H9 (cell line): Measurements from ENCODE around the gene C17orf113. TPM values are rescaled to one million over a fixed set of nuclear protein-coding genes. Genes with fewer than 3 reads are reported as not detected.

Source experiments
- DNase-seq: peaks from one replicate; pipeline ENCODE4 v3.0.0-alpha.2; 2017
- H2AFZ ChIP-seq: one replicate; pipeline ENCODE4 v1.6.1; 2013; ENCODE audit warnings: mild to moderate bottlenecking, low read length, control low read depth, moderate library complexity
- H2AK5ac ChIP-seq: 2 replicates; pipeline ENCODE4 v1.6.1; 2013; ENCODE audit warnings: low read length, control low read depth, mixed read lengths; ENCODE audit not compliant: insufficient read length
- H2BK120ac ChIP-seq: one replicate; pipeline ENCODE4 v1.6.1; 2013; ENCODE audit warnings: low read depth, mild to moderate bottlenecking, low read length, control low read depth, inconsistent platforms; ENCODE audit not compliant: poor library complexity, severe bottlenecking
- H2BK12ac ChIP-seq: 2 replicates; pipeline ENCODE4 v1.6.1; 2013; ENCODE audit warnings: low read length, control low read depth, mixed read lengths, low read depth; ENCODE audit not compliant: insufficient read length
- H2BK15ac ChIP-seq: 2 replicates; pipeline ENCODE4 v1.6.1; 2013; ENCODE audit warnings: low read depth, low read length, control low read depth
- H2BK20ac ChIP-seq: one replicate; pipeline ENCODE4 v1.6.1; 2013; ENCODE audit warnings: low read depth, mild to moderate bottlenecking, low read length, control low read depth, inconsistent platforms; ENCODE audit not compliant: poor library complexity, severe bottlenecking
- H2BK5ac ChIP-seq: 2 replicates; pipeline ENCODE4 v1.6.1; 2013; ENCODE audit warnings: low read length, control low read depth, mixed read lengths; ENCODE audit not compliant: insufficient read length
- H3K14ac ChIP-seq: 2 replicates; pipeline ENCODE4 v1.6.1; 2013; ENCODE audit warnings: low read length, control low read depth; ENCODE audit not compliant: insufficient read depth
- H3K18ac ChIP-seq: 2 replicates; pipeline ENCODE4 v1.6.1; 2013; ENCODE audit warnings: low read depth, mild to moderate bottlenecking, mixed read lengths, low read length, control low read depth; ENCODE audit not compliant: insufficient read length
- H3K23ac ChIP-seq: 2 replicates; pipeline ENCODE4 v1.6.1; 2013; ENCODE audit warnings: low read length, control low read depth, mixed read lengths, low read depth; ENCODE audit not compliant: insufficient read length
- H3K23me2 ChIP-seq: 2 replicates; pipeline ENCODE4 v1.6.1; 2013; ENCODE audit warnings: low read depth, mild to moderate bottlenecking, mixed read lengths, low read length, control low read depth; ENCODE audit not compliant: insufficient read length, poor library complexity, severe bottlenecking
- H3K27ac ChIP-seq: 2 replicates; pipeline ENCODE4 v1.5.1; 2013; ENCODE audit warnings: low read length, control low read depth, mixed read lengths, low read depth; ENCODE audit not compliant: insufficient read length
- H3K27me3 ChIP-seq: 2 replicates; pipeline ENCODE4 v1.6.1; 2013; ENCODE audit warnings: low read length, control low read depth, inconsistent platforms; ENCODE audit not compliant: insufficient read depth
- H3K4ac ChIP-seq: 2 replicates; pipeline ENCODE4 v1.6.1; 2013; ENCODE audit warnings: low read depth, mild to moderate bottlenecking, control low read depth, inconsistent platforms, low read length, moderate library complexity
- H3K4me1 ChIP-seq: 2 replicates; pipeline ENCODE4 v1.6.1; 2013; ENCODE audit warnings: low read length, control low read depth, inconsistent platforms; ENCODE audit not compliant: insufficient read depth
- H3K4me2 ChIP-seq: 2 replicates; pipeline ENCODE4 v1.6.1; 2013; ENCODE audit warnings: low read length, control low read depth, mixed read lengths; ENCODE audit not compliant: insufficient read length, insufficient read depth
- H3K56ac ChIP-seq: 2 replicates; pipeline ENCODE4 v1.6.1; 2013; ENCODE audit warnings: low read depth, mild to moderate bottlenecking, mixed read lengths, low read length, control low read depth; ENCODE audit not compliant: insufficient read length
- H3K79me1 ChIP-seq: 2 replicates; pipeline ENCODE4 v1.6.1; 2013; ENCODE audit warnings: low read depth, mild to moderate bottlenecking, moderate library complexity, low read length, control low read depth, inconsistent platforms; ENCODE audit not compliant: insufficient read depth, poor library complexity, severe bottlenecking
- H3K79me2 ChIP-seq: 2 replicates; pipeline ENCODE4 v1.6.1; 2013; ENCODE audit warnings: low read length, control low read depth, inconsistent platforms; ENCODE audit not compliant: insufficient read depth
- H3K9ac ChIP-seq: 2 replicates; pipeline ENCODE4 v1.6.1; 2013; ENCODE audit warnings: low read length, control low read depth, mixed read lengths; ENCODE audit not compliant: insufficient read length; ENCODE audit errors: extremely low read depth
- H3K9me3 ChIP-seq: one replicate; pipeline ENCODE4 v1.6.1; 2013; ENCODE audit warnings: low read depth, low read length, inconsistent platforms; ENCODE audit not compliant: control insufficient read depth
- H3T11ph ChIP-seq: one replicate; pipeline ENCODE4 v1.6.1; 2013; ENCODE audit warnings: mild to moderate bottlenecking, low read length, control low read depth, inconsistent platforms
- H4K20me1 ChIP-seq: one replicate; pipeline ENCODE4 v1.6.1; 2013; ENCODE audit not compliant: control insufficient read depth, insufficient read length, insufficient read depth
- H4K5ac ChIP-seq: 2 replicates; pipeline ENCODE4 v1.6.1; 2013; ENCODE audit warnings: low read depth, mild to moderate bottlenecking, mixed read lengths, low read length, control low read depth; ENCODE audit not compliant: insufficient read length
- H4K8ac ChIP-seq: replicated peaks from 2 replicates; pipeline ENCODE4 v1.6.1; 2013; ENCODE audit warnings: low read length, control low read depth, mixed read lengths, low read depth; ENCODE audit not compliant: insufficient read length
- H4K91ac ChIP-seq: 2 replicates; pipeline ENCODE4 v1.6.1; 2013; ENCODE audit warnings: low read depth, mild to moderate bottlenecking, moderate library complexity, mixed read lengths, low read length, control low read depth; ENCODE audit not compliant: insufficient read length
- H3K27ac Mint-ChIP-seq, 3 experiments: 2 replicates in 2 of 3; 3 replicates in 1 of 3; pipeline ENCODE4 v1.8.0; 2020 to 2021; ENCODE audit warnings: mixed read lengths in 3 of 3, mild to moderate bottlenecking in 1 of 3, moderate library complexity in 1 of 3
- H3K27me3 Mint-ChIP-seq: 2 replicates; pipeline ENCODE4 v1.8.0; 2021; ENCODE audit warnings: low read depth, mild to moderate bottlenecking, moderate library complexity, mixed read lengths
- H3K36me3 Mint-ChIP-seq, 3 experiments: 2 replicates in 2 of 3; 3 replicates in 1 of 3; pipeline ENCODE4 v1.8.0; 2020 to 2021; ENCODE audit warnings: low read depth in 3 of 3, mixed read lengths in 3 of 3; ENCODE audit not compliant: insufficient read depth in 1 of 3
- H3K4me1 Mint-ChIP-seq, 2 experiments: 2 replicates each; pipeline ENCODE4 v1.8.0; 2020; ENCODE audit warnings: mixed read lengths in 2 of 2
- H3K4me3 Mint-ChIP-seq, 2 experiments: 2 replicates in 1 of 2; 3 replicates in 1 of 2; pipeline ENCODE4 v1.8.0; 2020 to 2021; ENCODE audit warnings: mild to moderate bottlenecking in 2 of 2, mixed read lengths in 2 of 2, moderate library complexity in 1 of 2
- H3K9me3 Mint-ChIP-seq, 2 experiments: 2 replicates in 1 of 2; 3 replicates in 1 of 2; pipeline ENCODE4 v1.8.0; 2020; ENCODE audit warnings: mild to moderate bottlenecking in 2 of 2, mixed read lengths in 2 of 2, moderate library complexity in 1 of 2
- WGBS: extraction: QIAGEN DNeasy Blood & Tissue Kit; methylation state at CpG from one replicate; pipeline ENCODE4 v1.1.7; 2013; ENCODE audit warnings: missing lambda C conversion rate, low lambda C conversion rate, mixed read lengths; ENCODE audit not compliant: insufficient read length; ENCODE audit errors: extremely low coverage; 5-methylcytosine and 5-hydroxymethylcytosine counted together
- total RNA-seq: library from RNA; stranded (reverse); gene quantifications from 2 replicates; pipeline ENCODE4 v1.2.1, GENCODE V29; 2021
- TF ChIP-seq, protein P1 (sequence below): fragments of 200-600 bp; sonication (generic); conservative IDR thresholded peaks from 3 replicates; pipeline ENCODE4 v1.8.0; 2021; ENCODE audit warnings: antibody characterized with exemption, mild to moderate bottlenecking

C17orf113 gene
- total RNA-seq, 1 experiment from 2014 or later, result 1.0 TPM

DNA sequence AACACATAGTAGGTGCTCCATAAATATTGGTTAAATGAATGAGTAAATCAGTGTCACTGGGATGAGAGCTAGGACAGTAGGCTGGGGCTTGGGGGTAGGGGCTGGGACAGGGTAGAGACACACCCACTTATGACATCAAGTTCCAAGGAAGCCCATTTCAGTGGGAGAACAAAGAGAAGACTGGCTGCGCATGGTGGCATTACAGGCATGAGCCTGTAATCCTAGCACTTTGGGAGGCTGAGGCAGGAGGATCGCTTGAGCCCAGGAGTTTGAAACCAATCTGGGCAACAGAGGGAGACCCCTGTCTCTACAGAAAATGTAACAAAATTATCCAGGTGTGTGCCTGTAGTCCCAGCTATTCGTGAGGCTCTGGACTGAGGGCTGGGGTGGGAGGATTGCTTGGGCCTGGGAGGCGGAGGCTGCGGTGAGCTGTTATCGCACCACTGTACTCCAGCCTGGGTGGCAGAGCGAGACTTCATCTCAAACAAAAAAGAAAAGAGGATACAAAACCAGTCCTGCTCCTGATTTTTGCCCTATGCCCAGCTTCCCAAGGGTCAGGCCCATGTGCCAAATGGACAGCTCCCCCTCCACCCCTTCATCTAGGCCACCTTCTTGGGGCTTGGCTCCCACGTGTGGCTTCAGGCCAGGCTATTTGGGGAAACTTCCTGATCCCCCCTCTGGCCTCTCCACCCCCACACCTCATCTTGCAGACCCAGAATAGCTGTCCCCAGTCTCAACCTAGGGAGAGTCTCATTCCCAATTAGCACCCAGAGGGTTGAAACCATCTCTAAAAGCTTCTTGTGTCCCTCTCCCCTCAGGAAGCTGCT lies 40.8 kb upstream of the C17orf113 start:
- no peak overlapping the region for H2AFZ ChIP-seq
- H2AK5ac ChIP-seq, result no peak overlapping the region
- no peak overlapping the region for H2BK15ac ChIP-seq
- TF ChIP-seq, protein P1, sequence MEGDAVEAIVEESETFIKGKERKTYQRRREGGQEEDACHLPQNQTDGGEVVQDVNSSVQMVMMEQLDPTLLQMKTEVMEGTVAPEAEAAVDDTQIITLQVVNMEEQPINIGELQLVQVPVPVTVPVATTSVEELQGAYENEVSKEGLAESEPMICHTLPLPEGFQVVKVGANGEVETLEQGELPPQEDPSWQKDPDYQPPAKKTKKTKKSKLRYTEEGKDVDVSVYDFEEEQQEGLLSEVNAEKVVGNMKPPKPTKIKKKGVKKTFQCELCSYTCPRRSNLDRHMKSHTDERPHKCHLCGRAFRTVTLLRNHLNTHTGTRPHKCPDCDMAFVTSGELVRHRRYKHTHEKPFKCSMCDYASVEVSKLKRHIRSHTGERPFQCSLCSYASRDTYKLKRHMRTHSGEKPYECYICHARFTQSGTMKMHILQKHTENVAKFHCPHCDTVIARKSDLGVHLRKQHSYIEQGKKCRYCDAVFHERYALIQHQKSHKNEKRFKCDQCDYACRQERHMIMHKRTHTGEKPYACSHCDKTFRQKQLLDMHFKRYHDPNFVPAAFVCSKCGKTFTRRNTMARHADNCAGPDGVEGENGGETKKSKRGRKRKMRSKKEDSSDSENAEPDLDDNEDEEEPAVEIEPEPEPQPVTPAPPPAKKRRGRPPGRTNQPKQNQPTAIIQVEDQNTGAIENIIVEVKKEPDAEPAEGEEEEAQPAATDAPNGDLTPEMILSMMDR, result no peak
- H3T11ph ChIP-seq, result no peak overlapping the region
- no peaks in the 10 kb centered on the region for H3K79me2 ChIP-seq
- no peak overlapping the region for H4K8ac ChIP-seq
- H3K36me3 Mint-ChIP-seq, result no peaks in the 10 kb centered on the region
- no peak overlapping the region for H3K4ac ChIP-seq
- no peaks in the 10 kb centered on the region for H3K27me3 ChIP-seq
- no peak overlapping the region for H3K56ac ChIP-seq
- no peaks in the 10 kb centered on the region for H3K4me1 ChIP-seq
- no peaks in the 10 kb centered on the region for H3K9me3 Mint-ChIP-seq
- H3K23ac ChIP-seq, result no peak overlapping the region
- no peak overlapping the region for H3K18ac ChIP-seq
- H3K23me2 ChIP-seq, result no peaks in the 10 kb centered on the region
- H2BK120ac ChIP-seq, result no peak overlapping the region
- H3K14ac ChIP-seq, result no peak overlapping the region
- H3K27ac ChIP-seq, result no peak overlapping the region
- H3K27me3 Mint-ChIP-seq, result peaks cover 16% of the 10 kb centered on the region
- H3K4me3 Mint-ChIP-seq, result no peak overlapping the region
- no peak overlapping the region for H4K5ac ChIP-seq
- H2BK20ac ChIP-seq, result no peak overlapping the region
- H4K20me1 ChIP-seq, result no peaks in the 10 kb centered on the region
- H3K27ac Mint-ChIP-seq, result no peak overlapping the region
- H3K9me3 ChIP-seq, result no peaks in the 10 kb centered on the region
- H3K4me2 ChIP-seq, result no peak overlapping the region
- no peak overlapping the region for H3K9ac ChIP-seq
- H2BK12ac ChIP-seq, result no peak overlapping the region
- no peak overlapping the region for H4K91ac ChIP-seq
- H2BK5ac ChIP-seq, result no peak overlapping the region
- WGBS, result no CpG with 5 or more reads among the region's 8 CpGs
- no peaks in the 10 kb centered on the region for H3K79me1 ChIP-seq
- no peak for DNase-seq
- peaks cover 5 to 23% of the 10 kb centered on the region in 2 experiments for H3K4me1 Mint-ChIP-seq
